SK-N-DZ (cell line): ENCODE results near the gene ZSCAN30.

ENCODE experiments used
- DNase-seq: peaks from one replicate; pipeline ENCODE4 v3.0.0-alpha.2; 2015; ENCODE audit warnings: low spot score

Gene ZSCAN30

DNA sequence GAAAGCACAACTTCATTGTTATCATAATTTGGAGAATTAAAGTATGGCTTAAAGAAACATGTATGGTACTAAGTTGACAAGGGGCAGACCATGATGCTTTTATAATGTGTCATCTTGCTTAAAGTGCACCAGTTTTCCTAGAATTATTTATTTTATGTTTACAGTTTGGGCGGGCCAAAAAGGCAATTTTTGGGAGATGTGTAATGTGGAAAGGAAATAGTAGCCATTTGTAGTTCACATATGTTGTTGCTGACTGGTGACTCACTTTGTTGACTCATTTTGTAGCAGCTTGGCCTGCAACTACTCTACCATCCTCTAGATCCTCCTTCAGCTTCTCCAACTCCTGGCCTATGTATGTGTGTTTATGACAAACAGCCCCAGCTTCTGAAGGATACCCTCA is 7.7 kb downstream of the ZSCAN30 start:
- DNase-seq, result no peak

DNA sequence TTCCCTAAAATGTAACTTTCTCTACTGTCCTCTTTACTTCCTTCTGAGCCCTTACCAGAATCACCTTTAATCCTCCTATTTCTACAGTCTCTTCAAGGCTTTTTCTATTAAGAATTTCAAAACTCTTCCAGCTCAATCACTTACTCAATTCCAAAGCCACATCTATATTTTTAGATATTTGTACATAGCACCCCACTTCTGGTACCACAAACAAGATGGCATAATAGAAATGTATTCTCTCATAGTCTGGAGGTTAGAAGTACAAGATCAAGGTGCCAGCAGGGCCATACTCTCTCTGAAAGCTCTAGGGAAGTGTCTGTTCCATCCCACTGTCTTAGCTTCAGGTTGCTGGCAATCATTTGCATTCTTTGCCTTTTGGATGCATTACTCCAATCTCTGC is 11.1 kb downstream of the ZSCAN30 start:
- DNase-seq, result no peak

DNA sequence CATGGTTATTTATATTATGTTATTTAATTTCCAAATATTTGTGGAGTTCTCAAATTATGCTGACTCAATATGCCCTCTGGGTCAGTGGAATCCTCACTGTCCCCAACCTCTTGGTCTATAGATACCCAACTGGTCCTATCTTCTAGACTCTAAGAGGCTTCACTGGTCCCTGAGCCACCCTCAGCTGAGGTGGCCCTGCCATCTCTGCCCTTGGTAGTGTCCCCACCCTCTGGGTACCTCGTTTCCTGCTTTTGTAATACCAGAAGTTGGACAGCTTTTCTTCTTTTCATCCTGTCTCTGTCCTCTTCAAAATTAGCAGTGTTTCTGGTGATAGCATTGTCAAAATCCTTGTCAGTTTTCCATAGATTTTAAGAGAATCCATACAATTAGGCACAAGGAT is 11.9 kb downstream of the ZSCAN30 start:
- no peak for DNase-seq

DNA sequence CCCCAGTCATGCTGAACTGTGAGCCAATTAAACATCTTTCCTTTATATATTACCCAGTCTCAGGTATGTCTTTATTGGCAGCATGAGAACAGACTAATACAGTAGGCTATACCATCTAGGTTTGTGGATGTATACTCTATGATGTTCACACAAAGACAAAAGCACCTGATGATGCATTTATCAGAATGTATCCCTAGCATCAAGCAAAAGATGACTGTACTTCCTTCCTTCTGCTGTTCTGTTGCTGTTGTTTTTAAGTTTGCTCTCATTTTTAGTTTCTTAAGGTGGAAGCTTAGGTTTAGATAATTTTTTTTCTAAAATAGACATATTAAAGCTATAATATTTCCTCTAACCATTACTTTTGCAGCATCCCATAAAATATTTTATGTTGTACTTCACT is 12.4 kb downstream of the ZSCAN30 start:
- no peak for DNase-seq

DNA sequence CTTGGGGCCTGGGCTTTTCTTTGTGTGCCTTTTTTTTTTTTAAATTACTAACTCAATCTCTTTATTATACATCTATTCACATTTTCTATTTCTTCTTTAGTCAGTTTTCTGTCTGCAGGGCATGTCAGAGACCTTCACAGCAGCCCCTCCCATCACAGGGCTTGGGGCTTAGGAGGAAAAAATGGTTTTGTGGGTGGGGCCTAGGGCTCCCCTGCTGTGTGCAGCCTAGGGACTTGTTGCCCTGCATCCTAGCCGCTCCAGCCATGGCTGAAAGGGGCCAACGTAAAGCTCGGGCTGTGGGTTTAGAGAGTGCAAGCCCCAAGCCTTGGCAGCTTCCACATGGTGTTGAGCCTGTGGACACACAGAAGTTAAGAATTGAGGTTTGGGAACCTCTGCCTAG is 13.8 kb downstream of the ZSCAN30 start:
- DNase-seq, result no peak

DNA sequence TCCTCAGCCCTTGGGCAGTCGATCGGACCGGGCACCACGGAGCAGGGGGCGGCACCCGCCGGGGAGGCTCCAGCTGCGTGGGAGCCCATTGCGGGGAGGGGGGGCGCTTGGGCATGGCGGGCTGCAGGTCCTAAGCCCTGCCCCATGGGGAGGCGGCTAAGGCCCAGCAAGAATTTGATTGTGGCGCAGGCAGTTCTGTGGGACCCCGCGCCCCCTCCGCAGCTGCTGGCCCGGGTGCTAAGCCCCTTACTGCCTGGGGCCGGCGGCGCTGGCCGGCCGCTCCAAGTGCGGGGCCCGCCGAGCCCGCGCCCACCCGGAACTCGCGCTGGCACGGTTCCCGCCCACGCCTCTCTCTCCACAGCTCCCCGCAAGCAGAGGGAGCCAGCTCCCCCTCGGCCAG is 18.4 kb downstream of the ZSCAN30 start:
- DNase-seq, result no peak

DNA sequence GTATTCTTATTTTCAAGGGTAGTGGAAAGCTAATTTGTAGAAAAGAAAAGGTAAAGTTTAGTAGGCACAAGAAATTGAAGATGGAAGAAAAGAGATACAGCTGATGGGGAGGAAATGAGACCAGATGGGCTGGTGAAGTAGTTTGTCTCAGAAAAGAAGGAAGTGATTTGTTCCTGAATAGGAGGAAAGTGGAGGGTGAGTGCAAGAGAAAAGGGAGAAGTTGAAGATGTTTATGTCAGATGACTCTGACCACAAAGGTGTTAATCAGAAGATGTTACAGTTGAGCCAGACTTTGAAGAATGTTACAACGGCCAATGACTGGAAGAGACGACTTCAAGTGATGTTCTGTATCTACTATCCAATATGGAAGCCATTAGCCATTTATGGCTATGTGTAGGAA is 21.2 kb downstream of the ZSCAN30 start:
- no peak for DNase-seq

DNA sequence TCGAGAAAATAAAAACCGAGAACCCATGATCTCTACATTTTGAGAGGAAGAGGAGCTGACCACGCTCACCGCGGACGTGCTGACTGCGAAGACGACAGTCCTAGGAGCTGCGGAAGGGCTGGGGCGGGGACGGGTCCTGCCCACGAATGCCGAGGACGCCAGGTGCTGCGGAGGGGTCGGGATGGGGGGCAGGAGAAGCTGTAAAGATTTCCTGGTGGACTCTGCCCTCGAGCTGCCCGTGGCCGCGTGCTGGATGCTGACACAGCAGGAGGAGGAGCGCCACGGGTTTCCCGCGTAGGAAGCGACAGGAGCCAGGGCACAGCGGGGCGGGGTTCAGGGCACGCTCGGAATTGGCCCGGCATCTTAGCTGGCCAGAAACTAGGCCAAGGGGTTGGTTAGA is 22.2 kb downstream of the ZSCAN30 start:
- DNase-seq, result no peak

DNA sequence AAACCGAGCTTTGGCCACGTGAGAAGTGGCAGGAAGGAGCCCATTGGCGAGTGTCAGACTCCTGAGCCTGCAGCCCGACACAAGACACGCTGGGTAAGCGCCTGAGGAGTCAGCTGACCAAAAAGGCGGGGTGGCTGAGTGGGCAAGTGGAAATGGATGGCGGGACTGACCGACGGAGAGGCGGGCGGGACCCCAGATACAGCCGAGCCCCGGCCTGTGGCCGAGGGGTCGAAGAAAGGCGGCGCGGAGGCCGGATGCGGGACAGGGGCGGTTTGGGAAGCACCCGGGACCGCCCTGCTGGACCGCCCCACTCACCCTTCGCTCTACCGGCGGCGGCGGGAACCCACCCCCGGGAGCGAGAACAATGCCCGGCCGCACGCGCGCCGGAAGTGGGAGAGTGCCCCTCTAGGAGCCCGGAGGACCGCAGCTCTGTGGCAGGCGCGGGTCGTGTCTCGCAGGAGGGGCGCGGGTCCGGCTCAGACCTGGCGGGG is 22.8 kb downstream of the ZSCAN30 start:
- DNase-seq, result no peak

DNA sequence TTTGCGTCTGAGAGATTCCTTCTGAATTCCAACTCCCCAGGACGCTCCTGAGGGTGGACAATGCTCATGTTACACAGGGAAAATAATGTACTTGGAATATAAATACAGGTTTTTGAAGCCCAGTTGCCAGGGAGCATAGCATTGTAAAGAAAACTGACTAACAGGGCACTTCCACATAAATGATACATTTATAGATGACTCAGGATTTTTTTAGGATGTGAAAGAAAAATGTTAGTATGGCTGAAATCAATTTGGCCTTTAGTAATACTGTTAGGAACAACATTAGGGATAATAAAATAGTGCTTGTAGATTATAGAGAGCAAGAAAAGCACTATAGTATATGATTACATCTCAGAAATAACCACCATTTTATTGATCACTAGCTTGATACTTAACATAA is 25.6 kb downstream of the ZSCAN30 start:
- no peak for DNase-seq

DNA sequence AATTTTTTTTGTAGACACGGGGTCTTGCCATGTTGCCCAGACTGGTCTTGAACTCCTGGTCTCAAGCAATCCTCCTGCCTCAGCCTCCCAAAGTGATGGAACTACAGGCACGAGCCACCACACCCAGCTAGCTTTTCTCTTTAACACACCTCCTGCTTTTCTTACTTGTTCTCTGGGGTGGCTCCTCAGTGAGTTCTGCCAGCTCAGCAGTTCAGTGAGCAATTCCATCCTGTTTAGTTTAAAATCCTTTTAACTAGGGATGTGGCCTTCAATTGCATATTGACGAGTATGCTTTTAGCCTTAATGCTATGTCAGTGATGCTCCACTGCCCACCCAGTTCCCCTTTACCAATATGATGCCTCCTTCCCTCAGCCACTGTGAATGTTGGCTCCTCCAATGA is 33.1 kb downstream of the ZSCAN30 start:
- DNase-seq, result no peak

DNA sequence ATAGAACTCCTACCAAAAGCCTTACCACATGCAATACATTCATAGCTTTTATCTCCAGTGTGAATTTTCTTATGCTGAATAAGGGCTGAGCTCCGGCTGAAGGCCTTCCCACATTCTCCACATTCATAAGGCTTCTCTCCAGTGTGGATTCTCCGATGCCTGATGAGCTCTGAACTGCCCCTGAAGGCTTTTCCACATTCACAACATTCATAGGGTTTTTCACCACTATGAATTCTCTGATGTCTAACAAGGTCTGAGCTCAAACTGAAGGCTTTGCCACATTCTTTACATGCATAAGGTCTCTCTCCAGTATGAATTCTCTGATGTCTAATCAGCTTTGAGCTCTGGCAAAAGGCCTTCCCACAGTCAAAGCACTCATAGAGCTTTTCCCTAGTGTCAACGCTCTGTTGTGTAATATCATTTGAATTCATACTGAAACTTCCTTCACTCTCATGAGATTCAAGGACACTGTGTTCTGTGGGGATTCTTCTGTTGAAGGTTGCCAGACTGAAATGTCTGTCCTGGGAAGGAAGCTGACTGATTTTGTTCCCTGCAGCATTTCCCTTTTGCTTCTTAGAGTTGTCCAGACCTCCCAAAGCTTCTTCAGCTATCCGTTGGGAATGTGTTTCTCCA is 36.3 kb downstream of the ZSCAN30 start:
- DNase-seq, result no peak

DNA sequence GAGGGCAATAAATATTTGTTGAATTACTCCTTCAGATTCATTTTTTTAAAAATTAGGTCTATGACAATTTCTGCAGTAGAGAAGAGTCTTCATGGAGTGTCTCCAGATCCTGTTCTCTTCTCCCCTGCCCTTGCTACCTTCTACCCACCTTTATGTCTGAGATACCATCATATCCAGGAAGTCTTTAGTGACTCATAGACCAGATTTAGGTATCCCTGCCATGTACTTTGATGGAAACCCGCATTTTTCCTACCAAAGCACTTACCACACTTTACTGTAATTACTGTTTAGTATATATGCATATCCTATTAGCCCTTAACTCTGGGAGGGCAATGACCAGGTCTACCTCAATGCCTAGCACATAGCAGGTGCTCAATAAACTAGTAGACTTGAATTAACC is 37.6 kb downstream of the ZSCAN30 start:
- no peak for DNase-seq

DNA sequence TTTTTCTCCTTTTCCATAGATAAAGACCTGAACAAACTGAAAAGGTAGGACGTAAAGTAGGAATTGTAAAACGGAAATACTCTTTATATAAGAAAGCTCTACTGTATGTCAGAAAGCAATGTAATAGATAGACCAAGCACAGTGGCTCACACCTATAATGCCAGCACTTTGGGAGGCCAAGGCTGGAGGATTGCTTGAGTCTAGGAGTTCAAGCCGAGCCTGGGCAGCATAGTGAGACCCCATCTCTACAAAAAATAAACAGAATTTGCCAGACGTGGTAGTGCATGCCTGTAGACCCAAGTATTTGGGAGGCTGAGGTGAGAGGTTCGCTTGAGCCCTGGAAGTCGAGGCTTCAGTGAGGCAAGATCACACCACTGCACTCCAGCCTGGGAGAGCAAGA is 41.6 kb downstream of the ZSCAN30 start:
- no peak for DNase-seq

DNA sequence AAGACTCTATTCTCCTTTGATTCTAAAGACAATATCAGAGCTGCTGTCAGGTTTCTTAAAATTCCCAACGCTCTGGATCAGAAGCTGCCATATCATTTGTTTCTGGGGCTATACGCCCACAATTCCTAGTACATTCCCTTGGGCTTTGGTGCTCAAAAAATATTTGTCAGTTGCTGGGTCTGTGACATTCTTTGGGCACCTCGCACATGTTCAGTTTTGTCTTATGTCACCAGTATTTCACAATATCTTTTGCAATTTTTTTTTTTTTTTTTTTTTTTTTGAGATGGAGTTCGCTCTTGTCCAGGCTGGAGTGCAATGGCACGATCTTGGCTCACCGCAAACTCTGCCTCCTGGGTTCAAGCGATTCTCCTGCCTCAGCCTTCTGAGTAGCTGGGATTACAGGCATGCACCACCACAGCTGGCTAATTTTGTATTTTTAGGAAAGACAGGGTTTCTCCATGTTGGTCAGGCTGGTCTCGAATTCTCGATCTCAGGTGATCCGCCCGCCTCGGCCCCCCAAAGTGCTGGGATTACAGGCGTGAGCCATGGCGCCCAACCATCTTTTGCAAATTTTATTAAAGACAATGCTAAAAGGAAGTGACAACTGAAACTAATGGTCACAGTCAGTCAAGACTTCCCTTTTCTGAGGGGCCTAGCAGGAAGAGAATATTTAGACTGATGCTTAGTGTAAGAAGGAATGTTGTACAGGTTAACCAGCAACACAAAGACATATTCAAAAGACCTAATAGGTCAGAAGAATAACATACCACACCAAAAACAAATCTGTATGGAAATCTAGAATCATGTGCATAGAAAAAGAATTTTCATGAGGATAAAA is 42.4 kb downstream of the ZSCAN30 start:
- no peak for DNase-seq

DNA sequence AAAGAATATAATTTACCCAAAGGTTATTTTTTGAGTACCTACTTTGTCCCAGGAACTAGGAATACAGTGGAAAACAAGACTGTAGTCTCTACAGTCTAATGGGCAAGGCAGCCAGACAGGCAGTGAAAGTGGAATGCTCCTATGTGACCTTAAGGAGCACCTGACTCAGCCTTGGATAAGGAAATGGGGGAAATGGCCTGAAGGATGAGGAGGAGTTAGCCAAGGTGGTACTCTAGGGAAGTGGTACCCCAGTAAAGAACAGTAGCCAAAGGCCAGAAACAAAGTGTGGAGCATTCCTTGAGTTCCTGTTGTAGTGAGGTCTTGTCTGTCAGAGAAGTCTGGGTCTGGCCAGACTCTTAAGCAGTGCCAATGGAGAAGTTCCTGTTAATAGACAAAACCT is 43.2 kb downstream of the ZSCAN30 start:
- DNase-seq, result no peak

DNA sequence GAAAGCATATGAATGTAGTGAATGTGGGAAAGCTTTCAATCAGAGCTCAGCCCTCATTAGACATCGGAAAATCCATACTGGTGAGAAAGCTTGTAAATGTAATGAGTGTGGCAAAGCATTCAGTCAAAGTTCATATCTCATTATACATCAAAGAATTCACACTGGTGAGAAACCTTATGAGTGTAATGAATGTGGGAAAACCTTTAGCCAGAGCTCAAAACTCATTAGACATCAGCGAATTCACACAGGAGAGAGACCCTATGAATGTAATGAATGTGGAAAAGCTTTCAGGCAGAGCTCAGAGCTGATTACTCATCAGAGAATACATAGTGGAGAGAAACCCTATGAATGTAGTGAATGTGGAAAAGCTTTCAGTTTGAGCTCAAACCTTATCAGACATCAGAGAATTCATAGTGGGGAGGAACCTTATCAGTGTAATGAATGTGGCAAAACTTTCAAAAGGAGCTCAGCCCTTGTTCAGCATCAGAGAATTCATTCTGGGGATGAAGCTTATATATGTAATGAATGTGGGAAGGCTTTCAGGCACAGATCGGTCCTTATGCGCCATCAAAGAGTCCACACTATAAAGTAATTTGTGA is 44.2 kb downstream of the ZSCAN30 start:
- no peak for DNase-seq

DNA sequence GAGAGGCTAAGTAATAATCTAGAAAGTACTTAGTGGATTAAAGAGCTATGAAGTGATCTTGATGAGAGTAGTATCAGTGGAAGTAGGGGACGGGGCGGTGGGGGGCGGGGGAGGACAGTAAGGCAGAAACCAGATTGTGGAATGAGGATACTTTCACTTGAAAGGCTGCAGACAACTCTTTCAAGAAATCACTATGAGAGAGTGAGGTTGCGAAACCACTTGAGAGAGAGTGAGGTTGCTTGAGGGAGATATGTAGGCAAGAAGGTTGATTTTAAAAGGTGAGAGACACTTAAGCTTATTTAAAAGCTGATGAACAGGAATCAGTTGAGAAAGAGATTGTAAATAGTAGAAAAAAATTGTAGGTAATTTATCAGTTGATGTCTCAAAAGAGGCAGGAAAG is 45.4 kb downstream of the ZSCAN30 start:
- DNase-seq, result no peak

DNA sequence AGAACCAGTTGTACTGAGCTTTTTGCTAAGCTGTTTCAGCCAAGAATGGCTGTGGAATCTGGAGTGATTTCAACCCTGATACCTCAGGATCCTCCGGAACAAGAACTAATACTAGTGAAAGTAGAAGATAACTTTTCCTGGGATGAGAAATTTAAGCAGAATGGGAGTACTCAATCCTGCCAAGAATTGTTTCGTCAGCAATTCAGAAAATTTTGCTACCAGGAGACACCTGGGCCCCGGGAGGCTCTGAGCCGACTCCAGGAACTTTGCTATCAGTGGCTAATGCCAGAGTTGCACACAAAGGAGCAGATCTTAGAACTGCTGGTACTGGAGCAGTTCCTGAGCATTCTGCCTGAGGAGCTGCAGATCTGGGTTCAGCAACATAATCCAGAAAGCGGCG is 47.6 kb downstream of the ZSCAN30 start:
- DNase-seq, result no peak

DNA sequence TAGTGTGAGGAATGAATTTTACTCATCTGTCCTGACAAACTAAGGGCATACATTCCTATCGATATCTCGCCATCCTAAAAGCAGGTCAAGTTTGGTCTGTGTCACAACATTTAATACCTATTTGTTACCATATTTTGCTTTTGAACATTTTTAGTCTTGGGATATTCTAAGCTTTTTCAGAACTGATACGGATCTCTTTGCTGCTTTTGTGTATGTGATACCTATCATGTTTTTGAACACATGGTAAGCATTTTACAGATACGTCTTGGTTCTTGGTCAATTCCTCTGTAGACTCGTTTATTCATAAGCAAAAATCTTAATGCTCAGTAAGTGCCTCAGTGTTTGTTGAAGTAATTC is 48.6 kb downstream of the ZSCAN30 start:
- no peak for DNase-seq

DNA sequence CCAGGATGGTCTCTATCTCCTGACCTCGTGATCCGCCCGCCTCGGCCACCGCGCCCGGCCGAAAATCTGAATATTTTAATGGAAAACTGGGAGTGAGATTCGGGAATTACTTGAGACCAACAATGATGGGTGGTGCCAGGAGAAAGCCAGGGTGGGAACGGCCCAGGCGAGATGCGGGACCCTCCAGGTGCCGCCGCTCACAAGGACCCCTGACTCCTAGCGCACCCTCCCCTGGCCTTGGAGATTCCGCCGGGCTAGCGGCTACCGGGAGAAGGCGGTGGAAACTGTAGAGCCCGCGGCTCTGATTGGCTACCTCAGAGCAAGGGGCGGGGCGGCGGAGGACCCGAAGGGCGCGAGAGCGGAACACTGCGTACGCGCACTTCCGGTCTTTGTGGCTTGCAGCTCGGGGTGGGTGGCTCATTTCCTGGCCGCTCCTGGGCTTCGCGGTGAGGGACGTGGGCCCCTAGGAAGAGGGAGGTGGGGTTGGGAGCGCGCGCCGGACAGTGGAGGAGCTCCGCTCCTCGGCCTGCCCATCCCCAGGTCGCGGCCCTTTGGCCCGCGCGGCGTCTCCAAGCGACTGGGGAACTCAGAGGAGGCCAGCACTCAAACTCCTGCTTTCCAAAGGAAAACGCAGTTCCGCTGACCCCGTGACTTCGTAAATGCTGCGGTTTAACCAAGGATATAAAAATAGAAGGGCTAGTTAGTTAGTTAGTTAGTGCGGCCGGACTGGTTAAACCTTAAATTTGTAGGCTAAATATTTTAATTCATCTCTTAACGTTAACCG is 49.2 kb downstream of the ZSCAN30 start, which contains the start of gene ZNF397:
Gene ZNF397, plus strand, starts transcription at position 371 of the 784 bp plus-strand sequence. CDS start 1,437 bp downstream, outside the sequence.
- peak; percentile 97 for DNase-seq

DNA sequence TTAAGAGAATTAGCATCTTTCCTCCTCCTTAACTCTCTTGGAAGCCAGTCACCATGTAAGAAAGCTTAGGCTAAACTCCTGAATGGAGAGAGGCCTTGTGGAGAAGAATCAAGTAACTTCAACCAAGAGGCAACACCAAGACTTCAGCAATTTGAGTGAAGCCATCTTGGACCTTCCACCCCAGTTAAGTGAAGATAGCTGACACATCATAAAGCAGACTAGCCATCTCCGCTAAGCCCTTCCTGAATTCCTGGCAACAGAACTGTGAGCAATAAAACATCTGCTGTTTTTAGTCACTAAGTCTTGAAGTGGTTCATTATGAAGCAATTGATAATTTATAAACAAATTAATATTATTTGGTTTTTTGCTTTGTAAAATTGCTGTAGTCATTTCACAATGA is 50.7 kb downstream of the ZSCAN30 start:
- no peak for DNase-seq
